ENCODE results near the gene HNMT. TPM values are rescaled to one million over a fixed set of nuclear protein-coding genes. Genes with fewer than 3 reads are reported as not detected.
"Not testable (repeated sequence)": the region's sequence is repeated elsewhere in the genome, so short reads cannot be mapped to it uniquely, and the experiment has no call there.

HNMT gene
- polyA plus RNA-seq (ENCODE audit: insufficient read length): 18.9 TPM

- DNase-seq (ENCODE audit: low read depth): no peak
Observed at GRCh38 chr2:137964066-137964858, at the start of gene HNMT. HNMT (plus strand) TSS chr2:137964473; CDS start chr2:137964492, 19 bp downstream.

- no peak for DNase-seq (ENCODE audit: low read depth)
Observed at GRCh38 chr2:137921105-137921880, 43.0 kb upstream of the HNMT start.

DNA sequence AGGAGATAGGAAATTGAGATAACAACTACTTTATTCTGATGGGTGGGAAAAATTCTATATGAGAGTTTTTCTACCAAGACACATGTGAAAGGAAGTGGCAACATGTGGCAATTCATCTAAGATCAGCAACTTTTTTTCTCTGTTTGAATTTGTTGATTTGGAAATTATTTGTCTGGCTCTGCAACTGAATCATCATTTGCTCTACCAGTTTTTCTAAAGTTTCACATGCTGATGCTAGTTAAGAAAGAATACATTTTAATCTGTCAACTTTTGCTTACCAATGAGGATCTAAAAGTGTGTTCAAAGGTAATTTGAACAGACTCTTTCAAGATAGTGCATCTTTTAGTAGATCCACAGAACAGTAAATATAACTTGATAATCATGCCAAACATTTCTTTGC, 42.1 kb upstream of the HNMT start:
- not testable (repeated sequence) for DNase-seq (ENCODE audit: low read depth)

DNA sequence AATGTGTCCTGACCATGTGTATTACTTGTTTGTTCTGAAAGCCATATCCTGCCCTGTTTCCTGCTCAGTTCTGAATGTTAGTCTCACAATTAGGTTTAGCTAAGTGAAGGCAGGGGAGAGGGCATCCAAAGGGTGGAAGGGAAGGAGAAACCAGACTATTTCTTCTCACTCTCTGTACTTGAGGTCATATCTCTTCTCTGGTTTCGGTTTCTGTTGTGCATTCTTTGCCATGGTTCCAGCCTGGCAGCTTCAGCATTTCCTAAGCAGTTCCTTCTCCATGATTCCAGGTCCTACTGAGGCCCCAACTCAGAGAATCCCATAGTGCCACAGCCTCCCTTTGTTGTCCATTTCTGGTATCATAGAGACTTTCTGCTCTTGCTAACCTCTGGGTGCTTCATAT, 40.3 kb upstream of the HNMT start:
- no peak for DNase-seq (ENCODE audit: low read depth)

DNA sequence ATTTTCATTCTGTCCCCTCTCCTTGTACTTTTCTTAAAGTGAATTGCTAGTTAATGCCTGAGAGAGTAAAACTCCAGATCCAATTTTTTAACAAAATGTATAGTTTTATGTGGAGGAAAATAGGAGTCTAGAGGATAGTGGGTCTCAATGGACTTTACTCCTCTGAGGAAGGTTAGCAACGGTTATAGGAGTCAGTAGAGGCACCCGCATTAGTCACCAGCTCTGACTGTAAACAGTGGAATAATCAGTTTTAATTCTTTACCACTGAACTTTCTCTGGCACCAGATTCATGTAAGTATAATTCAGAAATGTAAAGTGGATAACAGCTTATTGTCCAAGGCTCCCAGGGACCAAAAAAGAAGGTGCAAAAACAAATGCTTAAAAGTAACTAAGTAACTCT, 38.7 kb upstream of the HNMT start:
- no peak for DNase-seq (ENCODE audit: low read depth)

GRCh38 chr2:137927846-137928245, 36.4 kb upstream of the HNMT start:
- DNase-seq (ENCODE audit: low read depth): no peak

GRCh38 chr2:137928547-137929518, 35.4 kb upstream of the HNMT start:
- DNase-seq (ENCODE audit: low read depth): no peak

DNA sequence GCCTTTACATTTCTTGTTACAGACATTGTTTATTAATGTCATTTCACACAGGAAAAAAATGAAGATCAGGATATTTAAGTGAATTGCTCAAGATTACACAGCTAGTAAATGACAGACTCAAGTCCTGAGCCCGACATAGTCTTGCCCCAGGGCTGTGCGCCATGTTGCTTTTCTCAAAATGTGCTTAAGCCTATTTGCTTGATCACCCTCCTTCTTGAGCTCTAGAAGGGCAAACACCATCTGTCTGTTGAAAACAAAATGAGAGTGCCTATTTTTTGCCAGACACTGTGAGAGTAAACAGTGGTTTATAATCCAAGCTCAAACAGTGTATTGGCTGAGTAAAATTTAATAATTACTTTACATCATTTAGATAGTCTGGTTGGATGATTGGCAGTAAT, 34.8 kb upstream of the HNMT start:
- no peak for DNase-seq (ENCODE audit: low read depth)

DNA sequence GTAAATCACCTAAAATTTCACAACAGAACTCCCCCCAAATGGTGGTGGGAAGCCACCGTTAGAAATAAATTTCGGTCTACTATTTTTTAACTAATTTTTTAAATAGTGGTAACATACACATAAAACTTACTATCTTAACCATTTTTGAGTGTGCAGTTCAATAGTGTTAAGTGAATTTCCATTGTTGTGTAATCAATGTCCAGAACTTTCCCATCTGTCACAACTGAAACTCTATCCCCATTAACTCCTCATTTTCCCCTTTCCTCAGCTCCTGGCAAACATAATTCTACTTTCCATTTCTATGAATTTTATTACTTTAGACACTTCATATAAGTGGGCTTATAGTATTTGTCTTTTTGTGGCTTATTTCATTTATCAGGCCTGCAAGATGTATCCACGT, 34.1 kb upstream of the HNMT start:
- DNase-seq (ENCODE audit: low read depth): no peak

DNA sequence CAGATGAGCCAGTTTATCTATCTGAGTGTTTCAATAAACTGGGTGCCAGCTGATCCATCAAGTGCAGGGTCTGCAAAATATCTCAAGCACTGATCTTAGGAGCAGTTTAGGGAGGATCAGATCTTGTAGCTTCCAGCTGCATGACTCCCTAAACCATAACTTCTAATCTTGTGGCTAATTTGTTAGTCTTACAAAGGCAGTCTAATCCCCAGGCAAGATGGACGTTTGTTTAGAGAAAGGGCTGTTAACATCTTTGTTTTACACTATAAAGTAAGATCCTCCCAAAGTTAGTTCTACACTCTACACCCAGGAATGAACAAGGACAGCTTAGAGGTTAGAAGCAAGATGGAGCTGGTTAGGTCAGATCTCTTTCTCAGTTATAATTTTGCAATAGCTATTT, 28.7 kb upstream of the HNMT start:
- no peak for DNase-seq (ENCODE audit: low read depth)

DNA sequence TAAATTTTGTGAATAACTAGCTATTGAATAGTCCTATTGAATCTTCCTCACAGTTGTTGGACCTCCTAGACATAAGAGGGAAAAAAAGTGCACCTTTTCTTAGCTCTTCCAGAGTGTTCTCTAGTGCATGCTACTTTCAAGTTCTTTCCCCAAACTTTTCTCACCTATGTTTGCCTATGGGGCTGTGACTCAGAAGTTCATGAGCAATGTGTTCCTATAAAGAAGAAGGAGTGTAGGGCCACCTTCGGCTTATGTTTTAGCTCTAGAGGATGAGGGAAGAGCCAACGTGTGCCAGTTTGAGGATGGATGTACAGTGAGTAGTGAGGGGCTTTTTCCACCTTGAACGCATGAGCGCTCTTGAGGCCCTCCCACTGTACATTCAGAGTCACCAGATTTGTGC, 27.0 kb upstream of the HNMT start:
- no peak for DNase-seq (ENCODE audit: low read depth)

- DNase-seq (ENCODE audit: low read depth): no peak
Observed at GRCh38 chr2:137937778-137938177, 26.5 kb upstream of the HNMT start.

- no peak for DNase-seq (ENCODE audit: low read depth)
Observed at GRCh38 chr2:137938204-137938603, 26.1 kb upstream of the HNMT start.

GRCh38 chr2:137939026-137939425, 25.2 kb upstream of the HNMT start:
- no peak for DNase-seq (ENCODE audit: low read depth)

- DNase-seq (ENCODE audit: low read depth): no peak
Observed at GRCh38 chr2:137940154-137940553, 24.1 kb upstream of the HNMT start.

- DNase-seq (ENCODE audit: low read depth): no peak
Observed at GRCh38 chr2:137942037-137942832, 22.0 kb upstream of the HNMT start.

DNA sequence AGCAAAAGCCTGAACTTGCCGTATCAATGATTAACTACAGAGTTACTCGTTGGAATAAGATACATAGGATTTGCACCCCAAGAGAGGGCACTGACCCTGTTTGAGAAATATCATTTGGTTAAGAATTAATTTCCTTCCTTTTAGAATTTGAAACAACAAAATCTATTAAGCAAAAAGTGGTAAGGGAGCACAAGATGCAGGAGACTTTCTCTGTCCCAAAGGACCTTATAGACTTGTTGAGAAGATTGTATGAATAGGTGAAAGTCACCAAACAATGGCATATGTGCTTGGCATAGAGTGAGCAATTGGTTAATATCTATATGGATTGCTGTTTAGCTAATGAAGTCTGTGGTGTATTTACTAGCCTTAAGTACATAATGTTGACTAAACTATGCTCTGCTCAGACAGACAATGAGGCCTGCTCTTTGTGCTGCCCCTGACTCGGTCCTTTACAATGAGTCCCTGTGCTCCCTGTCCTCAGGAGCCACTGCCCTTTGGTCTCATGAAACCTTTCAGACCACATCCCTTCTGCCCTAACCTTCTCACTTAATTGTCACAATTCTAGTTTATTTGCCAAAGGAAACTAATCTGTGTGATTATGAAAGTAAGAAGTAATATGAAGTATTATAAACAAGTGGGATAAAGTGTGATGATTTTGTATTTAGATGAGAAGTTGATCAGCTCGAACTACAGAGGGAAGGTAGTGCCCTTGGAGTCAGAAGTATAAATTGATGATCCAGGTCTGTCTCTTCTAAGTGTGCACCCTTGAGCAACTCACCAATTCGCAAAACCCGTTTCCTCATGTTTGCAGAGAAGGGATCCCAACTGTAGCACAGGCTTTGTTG, 21.2 kb upstream of the HNMT start:
- DNase-seq (ENCODE audit: low read depth): no peak

DNA sequence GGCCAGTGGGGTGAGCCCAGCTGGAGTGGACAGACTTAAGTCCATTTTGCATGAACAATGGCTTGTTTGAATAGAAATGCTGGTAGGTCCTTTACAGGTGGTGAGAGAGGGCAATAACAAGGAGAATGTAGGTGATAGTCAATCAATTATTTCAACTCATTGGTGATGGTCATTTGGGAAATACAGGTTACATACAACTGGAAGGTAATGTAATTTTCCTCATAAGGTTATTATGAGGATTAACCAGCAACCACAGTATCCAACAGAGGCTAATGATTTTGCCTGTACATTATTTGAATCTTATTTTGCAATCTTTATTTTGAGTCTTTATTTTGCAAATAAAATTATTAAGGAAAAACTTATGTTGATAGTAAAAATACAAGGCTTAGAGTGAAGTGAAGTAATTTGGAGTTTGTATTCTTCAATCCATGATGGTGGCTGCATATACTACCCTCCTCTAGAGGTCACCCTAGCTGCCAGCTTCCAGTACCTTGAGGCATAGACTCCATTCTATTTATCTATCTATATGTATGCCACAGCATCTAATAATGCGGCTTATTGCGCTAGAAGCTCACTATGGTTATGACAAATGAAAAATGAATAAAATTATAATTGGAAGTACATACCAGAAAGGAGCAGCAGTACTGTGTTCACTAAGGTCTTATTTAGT, 20.5 kb upstream of the HNMT start:
- no peak for DNase-seq (ENCODE audit: low read depth)

DNA sequence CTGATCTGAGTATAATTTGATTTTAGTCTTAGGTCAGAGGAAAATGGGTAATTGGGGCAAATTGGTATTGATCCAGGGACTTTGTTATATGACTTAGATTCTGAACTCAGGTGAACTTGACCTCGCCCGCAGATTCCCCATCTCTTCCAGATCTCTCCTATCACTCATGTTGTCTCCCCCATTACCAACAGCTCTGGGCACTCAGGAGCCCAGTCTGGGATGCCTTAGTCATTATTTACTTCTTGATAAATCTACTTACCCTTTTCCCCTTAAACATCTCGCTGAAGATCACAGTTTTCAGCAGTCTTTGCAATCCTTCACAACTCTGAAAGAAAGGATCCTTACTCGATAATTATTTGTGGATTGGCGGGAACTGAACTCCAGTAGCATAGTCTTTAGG, 19.6 kb upstream of the HNMT start:
- no peak for DNase-seq (ENCODE audit: low read depth)

- no peak for DNase-seq (ENCODE audit: low read depth)
Observed at GRCh38 chr2:137945229-137945628, 19.0 kb upstream of the HNMT start.
